ENCODE data around the gene SGK1.
"Not testable (repeated sequence)": the region's sequence is repeated elsewhere in the genome, so short reads cannot be mapped to it uniquely, and the experiment has no call there.

The SGK1 gene

DNA sequence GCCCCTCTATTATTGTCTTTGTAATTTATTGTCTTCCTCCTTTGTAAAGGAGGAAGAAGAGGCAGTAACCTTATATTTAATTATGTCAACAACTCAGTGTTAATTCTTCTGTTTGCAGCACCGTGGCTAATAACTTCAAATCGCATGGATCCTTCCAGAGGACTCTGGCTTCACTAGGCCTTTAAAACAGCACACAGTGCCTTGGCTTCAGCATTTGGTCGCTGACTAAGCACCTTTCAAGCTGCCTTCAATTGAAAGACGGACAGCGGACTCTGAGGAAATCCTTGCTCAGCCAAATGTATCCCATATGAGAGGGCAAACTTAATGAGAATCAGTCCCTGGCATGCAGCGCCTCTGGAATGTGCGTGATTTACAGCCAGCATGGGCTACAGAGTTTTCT is 64.2 kb downstream of the SGK1 start:
- no peak for DNase-seq (ENCODE audit: low spot score)

DNA sequence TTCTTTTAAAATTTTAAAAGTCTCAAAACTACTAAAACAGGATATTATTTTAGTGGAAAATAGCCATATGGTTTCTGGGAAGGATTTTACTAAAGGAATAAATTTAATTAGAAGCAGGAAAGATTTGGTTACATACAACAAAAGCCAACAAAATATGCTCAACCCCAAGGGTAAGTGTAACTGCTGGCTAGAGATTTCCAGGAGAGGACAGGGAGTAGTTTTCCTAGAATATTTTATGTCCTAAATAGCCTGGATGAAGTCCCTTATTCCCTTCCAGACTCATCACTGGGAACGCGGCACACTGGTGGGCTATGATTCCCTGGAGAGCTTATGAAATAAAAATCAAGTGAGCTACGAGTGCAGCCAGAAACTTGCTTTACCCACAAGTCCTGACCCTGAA is 66.6 kb downstream of the SGK1 start:
- DNase-seq (ENCODE audit: low spot score), result no peak

DNA sequence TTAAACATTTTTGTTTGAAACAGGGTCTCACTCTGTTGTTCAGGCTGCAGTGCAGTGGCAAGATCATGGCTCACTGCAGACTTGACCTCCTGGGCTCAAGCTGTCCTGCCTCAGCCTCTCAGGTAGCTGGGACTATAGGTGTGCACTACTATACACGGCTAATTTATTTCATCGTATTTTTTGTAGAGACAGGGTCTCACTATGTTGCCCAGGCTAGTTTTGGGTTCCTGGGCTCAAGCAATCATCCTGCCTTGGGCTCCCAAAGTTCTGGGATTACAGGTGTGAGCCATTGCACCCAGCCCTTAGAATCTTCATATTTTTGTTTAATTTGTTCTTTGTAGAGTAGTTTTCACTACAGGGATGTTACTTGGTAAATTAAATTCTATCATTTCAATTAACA is 67.1 kb downstream of the SGK1 start:
- no peak for DNase-seq (ENCODE audit: low spot score)

DNA sequence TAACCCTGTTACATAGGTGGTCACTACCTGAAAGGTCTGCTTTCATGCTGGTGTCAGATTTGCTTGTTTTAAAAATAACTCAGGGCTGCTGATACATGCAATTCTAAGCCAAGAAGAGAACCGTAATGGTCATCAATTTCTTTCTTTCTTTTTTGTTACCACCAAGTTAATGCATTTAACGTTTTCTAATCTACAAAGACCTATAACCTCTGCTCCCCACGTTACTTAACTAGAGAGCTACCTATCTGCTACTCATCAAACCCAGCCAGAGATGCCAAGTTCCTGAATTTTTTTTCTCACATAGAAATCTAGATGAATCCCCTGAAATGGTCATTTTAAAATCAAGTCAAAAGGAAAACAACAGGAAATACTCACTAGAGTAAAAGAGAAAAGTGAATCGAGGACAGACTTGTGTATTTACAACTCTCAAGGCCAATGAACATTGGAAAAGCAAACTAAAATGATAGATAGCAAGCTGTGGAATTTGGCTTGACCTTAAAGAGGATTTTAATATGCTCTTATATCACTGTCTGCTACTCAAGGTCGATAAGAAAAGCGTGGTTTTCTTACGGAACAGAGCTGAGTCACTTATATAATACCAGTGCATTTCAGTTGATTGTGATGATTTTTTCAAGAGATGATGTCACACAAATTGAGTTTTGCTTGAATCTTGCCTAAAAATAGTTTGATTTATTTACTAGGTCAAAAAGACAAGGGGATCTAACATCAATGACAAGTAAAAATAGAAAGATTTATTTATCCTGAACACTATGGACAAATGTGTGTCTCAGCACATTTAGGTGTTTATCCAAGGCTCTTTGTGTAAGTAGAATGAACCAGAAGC is 67.9 kb downstream of the SGK1 start:
- peak; percentile 34 for DNase-seq (ENCODE audit: low spot score)

DNA sequence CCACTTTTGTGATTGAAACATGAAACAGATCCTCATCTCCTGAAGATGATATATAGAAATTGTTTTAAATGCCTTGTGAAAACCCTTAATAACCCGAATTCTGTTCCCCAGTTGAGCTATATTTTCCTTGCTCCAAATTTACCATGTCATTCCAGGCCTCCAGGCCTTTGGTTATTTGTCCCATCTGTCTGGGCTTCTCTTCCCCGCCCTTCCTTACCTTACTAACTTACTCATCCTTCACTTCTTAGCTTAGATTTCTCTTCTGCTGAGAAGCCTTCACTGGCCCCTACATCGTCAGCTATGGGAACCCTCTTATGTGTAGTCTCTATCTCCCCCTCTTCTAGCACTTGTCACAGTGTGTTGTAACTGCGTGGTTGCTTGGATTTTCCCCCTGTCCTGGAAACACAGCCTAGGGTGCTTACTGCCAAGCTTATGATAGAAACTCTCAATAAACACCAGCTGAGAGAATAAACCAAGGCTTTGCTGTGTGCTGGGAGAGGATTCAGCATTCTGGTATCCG is 68.6 kb downstream of the SGK1 start:
- DNase-seq (ENCODE audit: low spot score), result no peak

DNA sequence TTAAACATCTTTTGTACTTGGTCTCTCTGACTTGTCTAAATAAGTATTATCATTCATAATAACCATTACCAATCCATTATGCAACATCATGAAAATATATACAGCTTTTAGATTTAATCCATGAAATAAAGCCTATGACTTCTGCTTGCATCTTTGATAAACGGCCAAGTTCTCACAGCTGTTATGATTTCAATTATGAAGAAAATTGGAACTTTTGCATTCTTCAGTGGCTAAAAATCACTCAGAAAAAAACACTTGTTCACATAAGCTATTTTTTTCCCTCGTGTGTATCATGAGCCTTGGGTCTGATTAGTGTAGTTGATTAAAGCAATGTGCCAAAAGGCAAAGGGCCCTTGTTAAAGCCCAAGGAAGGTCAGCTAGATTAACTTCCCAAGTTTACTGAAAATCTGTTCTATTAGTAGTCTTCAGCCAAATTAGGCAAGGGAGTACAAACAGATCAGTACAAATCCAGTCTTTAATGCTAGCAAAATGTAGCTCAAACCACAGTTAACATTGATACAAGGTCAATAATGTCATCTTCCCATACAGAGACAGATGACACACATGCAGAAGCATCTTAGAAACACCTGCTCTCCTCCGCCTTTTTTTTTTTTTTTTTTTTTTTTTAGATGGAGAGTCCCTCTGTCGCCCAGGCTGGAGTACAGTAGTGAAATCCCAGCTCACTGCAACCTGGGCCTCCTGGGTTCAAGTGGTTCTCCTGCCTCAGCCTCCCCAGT is 69.9 kb downstream of the SGK1 start:
- no peak for DNase-seq (ENCODE audit: low spot score)

DNA sequence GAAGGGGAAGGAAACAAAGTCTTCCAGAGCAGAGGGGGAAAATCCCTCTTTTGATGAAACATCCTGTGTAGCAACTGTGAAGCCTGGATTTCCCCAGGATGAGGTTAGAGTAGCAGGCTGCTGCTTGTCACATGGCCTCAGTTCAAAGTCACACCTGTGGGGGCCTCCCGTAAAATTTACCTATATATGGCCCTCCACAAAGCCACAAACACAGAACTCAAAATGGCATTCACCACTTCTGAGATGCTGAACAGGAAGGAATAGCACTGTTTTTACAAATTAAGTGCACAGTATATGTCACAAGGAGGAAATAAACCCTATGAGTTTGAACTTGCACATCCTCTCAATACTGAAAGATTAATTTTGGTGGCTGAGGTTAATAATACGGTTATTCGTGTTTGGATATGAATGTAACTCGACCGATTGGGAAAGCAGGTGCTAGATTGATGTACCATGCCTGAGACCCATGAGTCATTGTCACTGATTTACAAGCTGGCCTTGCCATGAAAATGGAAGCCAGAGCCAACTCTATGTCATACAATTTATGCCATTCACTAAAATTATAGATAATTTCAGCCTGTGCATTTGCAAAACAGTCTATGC is 70.6 kb downstream of the SGK1 start:
- DNase-seq (ENCODE audit: low spot score), result peak; percentile 85

DNA sequence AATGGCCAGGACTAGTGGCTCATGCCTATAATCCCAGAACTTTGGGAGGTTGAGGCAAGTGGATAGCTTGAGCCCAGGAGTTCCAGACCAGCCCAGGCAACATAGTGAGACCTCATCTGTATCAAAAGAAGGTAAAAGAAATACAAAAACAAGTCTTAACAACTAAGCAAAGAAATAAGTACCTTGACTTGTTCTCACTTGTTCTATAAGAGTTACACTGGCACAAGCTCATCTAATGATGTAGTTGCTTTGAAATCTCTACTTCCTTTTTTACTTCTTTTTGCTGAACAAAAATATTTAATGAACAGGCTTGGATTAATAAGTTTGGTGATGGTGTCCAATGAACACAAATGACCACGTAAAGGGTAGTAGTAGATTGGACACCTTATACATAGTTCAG is 72.2 kb downstream of the SGK1 start:
- no peak for DNase-seq (ENCODE audit: low spot score)

DNA sequence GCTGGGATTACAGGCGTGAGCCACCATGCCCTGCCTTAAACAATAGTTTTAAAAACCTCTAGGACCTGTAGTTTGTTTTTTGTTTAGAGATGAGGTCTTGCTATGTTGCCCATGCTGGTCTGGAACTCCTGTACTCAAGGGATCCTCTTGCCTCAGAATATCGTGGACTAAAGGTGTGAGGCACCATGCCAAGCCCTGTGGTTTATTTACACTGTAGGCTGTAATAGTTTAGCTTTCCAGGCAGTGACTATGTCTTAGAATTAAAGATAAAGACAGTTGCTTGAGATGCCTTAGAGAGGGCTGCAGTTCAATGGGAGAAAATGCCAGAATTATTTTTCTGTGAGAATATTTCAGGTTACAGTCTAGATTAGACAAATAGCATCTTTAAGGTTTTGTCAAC is 72.9 kb downstream of the SGK1 start:
- DNase-seq (ENCODE audit: low spot score), result no peak

DNA sequence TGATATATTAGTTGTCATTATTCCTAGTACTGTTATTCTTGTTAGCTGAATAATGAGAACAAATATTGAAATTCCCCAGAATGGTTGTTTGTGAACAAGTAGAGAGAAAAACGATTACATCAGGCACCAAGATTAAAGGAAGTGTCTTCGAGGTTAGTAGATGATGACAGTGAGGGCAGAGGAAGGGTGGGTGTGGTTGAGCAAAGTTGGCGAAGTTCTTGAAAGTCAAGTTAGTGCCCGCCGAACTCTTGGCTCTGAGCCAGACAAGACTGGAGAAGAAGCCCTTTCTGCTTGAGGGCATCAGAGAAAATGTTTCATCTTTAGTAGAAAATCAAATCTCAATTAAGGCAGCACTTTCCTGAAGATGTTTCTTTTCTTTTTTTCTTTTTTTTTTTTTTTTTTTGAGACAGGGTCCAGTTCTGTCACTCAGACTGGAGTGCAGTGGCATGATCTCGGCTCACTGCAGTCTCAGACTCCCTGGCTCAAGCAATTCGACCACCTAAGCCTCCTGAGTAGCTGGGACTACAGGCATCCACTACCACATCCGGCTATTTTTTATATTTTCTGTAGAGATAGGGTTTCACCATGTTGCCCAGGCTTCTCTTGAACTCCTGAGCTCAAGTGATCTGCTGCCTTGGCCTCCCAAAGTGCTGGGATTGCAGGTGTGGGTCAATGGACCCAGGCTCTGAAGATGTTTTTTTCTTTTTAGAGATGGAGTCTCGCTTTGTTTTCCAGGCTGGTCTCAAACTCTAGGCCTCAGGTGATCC is 77.1 kb downstream of the SGK1 start:
- peak; percentile 97 for DNase-seq (ENCODE audit: low spot score)

DNA sequence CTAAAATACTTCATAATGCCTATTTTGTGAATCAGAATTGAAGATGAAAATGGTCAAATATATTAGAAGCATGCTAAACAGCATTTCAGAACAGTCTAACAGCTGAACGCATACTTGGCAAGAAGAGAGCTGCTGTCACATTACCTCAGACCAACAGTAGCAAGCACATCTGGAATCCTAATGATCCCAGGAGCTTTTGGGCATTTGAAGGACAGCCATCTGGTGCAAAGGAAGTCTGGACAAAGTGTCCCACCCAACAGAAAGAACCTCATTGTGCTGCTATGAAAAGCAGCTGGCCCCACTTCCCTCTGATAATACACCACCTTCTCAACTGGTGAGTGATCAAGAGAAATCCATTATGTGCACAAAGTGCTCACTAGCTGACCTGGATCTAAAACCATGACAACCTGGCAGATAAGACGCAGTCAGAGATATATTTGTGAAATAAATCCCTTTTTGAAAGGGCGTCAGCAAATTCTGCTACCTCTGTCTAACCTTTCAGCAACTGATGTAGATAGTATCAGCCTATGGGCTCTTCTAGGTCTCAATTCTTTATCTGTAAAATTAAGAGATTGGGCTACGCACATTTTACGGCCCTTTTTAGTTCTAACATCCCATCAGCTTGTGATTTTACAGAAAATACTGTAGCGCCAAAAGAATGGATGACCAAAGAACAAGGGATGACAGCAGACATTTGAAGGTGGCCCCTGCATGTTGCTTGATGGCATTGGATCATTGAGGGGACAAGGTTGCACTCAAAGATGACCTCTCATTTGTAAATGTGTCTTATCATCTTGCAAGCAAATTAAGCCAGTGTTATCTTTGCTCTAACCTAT is 78.7 kb downstream of the SGK1 start:
- DNase-seq (ENCODE audit: low spot score), result no peak

DNA sequence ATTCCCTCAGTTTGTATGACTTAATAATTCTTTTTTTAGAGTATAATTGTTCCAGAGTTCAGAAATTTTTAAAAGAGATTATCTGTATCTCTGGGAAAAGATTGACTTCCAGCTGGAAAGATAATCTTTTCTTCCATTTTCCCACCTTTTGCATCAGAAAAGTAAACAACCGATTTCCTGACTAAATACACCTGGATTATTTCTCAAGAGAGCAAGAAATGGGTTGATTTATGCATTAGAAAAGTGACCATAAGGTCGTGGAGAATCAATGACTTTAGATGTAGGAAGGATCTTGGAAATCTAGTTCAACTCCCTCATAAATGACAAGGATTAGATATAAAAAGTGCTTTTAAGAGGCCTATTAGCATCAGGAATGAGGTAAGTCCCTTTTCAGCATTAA is 79.9 kb downstream of the SGK1 start:
- DNase-seq (ENCODE audit: low spot score), result no peak

DNA sequence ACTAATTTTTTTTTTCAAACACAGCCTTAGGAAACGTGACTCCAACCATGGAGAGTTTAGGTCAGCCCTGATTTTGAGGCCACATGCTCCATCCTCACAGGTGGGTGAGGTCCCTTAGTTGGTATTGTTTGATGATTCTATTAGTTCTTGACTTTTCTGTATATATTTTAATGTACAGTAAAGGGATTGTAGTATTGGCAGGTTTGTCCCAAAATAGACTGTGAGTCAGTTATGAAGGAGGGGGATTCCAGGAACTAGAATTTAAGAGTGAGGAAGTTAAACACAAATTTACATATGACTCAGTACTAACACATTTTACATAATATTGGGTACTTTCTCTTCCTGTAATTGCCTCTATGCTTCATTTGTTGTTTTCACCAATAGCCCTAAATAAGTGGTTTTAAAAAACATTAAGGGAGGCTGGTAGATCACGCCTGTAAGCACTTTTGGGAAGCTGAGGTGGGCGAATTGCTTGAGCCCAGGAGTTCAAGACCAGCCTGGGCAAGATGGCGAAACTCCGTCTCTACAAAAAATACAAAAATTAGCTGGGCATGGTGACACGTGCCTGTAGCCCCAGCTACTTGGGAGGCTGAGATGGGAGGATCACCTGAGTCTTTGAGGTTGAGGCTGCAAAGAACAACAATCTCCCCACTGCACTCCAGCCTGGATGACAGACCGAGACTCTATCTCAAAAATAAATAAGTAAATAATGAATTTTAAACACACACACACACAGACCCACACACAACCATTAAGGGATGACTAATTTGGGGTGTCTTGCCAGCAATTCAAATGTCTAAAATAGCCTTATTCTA is 81.8 kb downstream of the SGK1 start:
- peak; percentile 74 for DNase-seq (ENCODE audit: low spot score)

DNA sequence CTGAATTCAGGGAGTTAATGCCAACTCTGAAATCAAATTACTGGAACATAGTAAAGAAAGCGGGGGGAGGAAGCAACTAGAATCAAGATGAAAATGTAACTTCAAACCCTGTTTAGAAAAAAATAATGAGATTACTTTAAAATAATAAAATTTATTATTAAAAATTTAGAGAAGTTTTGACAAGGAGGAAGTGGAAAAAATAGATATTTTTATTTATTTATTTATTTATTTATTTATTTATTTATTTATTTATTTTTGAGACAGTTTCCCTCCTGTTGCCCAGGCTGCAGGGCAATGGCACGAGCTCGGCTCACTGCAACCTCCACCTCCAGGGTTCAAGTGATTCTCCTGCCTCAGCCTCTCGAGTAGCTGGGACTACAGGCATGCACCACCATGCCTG is 82.6 kb downstream of the SGK1 start:
- not testable (repeated sequence) for DNase-seq (ENCODE audit: low spot score)

DNA sequence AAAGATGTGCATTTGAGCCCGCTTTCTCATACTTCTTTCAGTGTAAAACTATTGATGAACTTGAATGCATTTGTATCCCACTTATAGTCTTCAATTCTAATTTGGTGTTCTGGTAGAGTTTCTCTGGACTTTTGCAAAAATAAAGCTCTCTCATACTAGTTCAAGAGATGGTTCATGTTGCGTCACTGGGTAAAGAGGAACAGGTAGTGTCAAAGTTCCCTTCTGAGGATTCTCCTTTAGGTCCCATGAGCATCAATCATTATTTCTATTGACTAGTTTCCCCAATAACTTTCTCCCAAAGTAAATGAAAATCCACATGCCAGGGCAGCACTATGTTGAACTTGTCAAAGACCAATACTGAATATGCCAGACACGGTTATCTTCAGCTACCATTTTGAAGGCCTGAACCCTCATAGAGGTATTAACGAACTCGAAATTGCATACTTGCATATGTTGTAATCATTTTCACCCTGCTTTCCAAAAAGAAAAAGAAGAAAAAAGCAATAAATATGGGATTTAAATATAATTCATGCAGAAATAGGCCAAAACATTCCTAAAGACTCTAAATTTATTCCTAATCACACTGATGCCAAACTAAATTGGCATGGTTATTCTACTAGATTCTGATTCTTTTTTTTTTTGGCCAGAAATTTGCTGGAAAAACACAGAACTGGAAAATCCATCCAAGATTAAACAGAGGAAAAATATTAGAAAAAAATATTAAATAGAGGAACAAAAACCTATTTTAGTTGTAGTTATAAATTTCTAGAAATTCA is 84.5 kb downstream of the SGK1 start:
- no peak for DNase-seq (ENCODE audit: low spot score)

DNA sequence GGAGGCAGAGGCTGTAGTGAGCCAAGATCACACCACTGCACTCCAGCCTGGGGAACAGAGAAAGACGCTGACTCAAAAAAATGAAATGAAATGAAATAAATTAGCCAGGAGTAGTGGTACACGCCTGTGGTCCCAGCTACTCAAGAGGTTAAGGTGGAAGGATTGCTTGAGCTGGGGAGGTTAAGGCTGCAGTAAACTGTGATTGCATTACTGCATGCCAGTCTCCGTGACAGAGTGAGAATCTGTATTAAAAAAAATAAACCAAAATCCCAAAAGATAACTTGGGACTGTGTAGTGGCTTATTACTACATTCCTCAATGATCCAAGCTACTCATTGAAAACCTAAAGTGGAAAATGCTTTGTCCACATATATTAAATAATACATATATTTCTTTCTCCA is 87.0 kb downstream of the SGK1 start:
- no peak for DNase-seq (ENCODE audit: low spot score)

DNA sequence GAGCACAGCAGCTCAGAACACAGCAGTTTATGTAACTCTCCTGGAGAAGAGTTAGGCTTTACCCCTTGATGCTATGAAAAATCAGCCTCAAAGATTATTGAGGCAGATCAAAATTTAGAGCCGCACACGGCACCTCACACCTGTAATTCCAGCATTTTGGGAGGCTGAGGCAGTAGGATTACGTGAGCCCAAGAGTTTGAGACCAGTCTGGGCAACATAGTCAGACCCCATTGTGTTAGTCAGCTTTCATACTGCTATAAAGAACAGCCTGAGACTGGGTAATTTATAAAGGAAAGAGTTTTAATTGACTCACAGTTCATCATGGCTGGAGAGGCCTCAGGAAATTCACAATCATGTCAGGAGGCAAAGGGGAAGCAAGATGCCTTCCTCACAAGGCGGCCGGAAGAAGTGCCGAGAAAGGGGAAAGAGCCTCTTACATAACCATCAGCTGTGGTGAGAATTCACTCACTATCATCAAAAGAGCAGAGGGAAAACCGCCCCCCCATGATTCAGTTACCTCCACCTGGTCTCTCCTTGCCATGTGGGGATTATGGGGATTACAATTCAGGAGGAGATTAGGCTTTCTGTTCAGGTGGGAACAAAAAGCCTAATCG is 87.7 kb downstream of the SGK1 start:
- no peak for DNase-seq (ENCODE audit: low spot score)

DNA sequence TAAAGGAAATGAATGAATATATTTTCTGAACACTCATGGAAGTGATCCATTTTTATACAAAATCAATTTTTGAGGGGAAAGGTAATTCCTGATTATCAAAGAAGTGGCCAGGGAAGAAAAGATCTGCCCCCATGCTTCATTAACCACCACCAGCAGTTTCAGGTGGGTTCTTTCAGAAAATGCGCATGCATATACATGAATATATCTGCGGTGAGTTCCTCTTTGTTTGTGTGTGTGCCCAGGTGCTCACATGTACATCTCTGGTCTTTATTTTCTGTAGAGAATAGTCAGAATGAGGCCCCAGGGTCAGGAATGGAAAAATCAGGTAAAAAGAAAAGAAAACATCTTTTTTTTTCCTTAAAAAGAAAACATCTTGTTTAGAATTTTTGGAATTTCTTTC is 88.4 kb downstream of the SGK1 start:
- DNase-seq (ENCODE audit: low spot score), result no peak

DNA sequence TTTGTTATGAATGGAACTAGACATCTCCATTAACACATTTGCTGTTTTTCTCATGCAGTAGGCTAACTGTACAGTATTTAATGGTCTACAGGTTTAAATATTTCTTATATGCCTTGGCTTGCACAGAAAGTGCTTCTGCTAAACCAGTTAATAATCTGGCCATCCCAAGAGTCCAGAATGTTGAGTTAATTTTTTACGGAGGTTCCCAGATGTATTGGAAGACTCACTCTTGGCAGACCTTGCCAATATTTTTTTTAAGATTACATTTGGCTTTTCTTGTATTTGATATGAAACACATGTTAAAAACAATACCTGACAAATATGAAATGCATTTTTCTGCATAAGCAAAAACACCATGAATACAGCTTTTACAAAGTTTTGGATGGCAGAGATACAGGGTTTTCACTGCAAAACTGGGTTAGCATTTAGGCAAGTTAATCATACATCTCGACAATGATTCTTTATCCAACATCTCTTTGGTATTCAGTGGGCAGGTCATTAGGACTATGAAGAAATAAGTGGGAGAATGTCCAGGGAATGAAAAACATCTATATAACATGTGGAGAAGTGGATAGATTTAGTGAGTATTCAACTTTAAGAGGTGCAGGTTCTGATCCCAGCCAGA is 94.0 kb downstream of the SGK1 start:
- DNase-seq (ENCODE audit: low spot score), result no peak
